HCT116 (cell line): Measurements from ENCODE around the gene METTL13. TPM values are rescaled to one million over a fixed set of nuclear protein-coding genes. Genes with fewer than 3 reads are reported as not detected.

ENCODE experiments used
- ATAC-seq: fragments of 200-7000 bp; cut with Tn5 transposase; 2 replicates; pipeline ENCODE4 v1.9.1; 2020; ENCODE audit warnings: mild to moderate bottlenecking, moderate library complexity
- BruUV-seq: library from RNA; stranded (reverse); fragments of 400-500 nt; replicated peaks from 2 replicates; lab custom pipeline; 2021; lab: Mats Ljungman, UMichigan
- CTCF ChIA-PET: fragments of 300-600 bp; sonication (Branson Sonifier 250); formaldehyde crosslinking; loops from one replicate; lab custom pipeline; 2021; ENCODE audit warnings: antibody characterized with exemption; lab: Charles Lee
- POLR2A ChIA-PET: fragments of 300-600, 350-600 bp; sonication (Branson Sonifier 250); formaldehyde crosslinking; loops from one replicate; lab custom pipeline; 2021; ENCODE audit warnings: antibody characterized with exemption; lab: Charles Lee
- RAD21 ChIA-PET, 2 experiments: fragments of 300-600 bp; sonication (Branson Sonifier 250); formaldehyde crosslinking; loops; one replicate each; lab custom pipeline; 2023; ENCODE audit warnings: low total read pairs in 2 of 2; ENCODE audit not compliant: uncharacterized antibody in 2 of 2, unreplicated experiment in 2 of 2, low non-redundant PET in 1 of 2; lab: Charles Lee
- DNase-seq: peaks from one replicate; pipeline ENCODE4 v3.0.0-alpha.2; 2010; ENCODE audit warnings: low read depth, low spot score
- H2AFZ ChIP-seq: fragments of 200-600 bp; shearing (Covaris generic), sonication (generic); 2 replicates; pipeline ENCODE4 v1.6.1; 2017; ENCODE audit warnings: low read depth, mixed run types, mixed read lengths, antibody characterized with exemption, low read length; ENCODE audit not compliant: poor library complexity, severe bottlenecking
- H3K27ac ChIP-seq: 2 replicates; pipeline ENCODE4 v1.5.1; 2012; ENCODE audit warnings: low read depth, low read length
- H3K27me3 ChIP-seq: fragments of 200-600 bp; sonication (generic); 2 replicates; pipeline ENCODE4 v1.6.1; 2016; ENCODE audit warnings: mixed run types, low read length, mixed read lengths; ENCODE audit not compliant: insufficient read depth
- H3K36me3 ChIP-seq, 2 experiments: fragments of 200-500 bp in 1 of 2; fragments of 200-600 bp in 1 of 2; sonication (Bioruptor generic) in 1 of 2; sonication (generic) in 1 of 2; 2 replicates each; pipeline versions ENCODE4 v1.5.1 to v1.6.1; 2014 to 2016; ENCODE audit warnings: low read length in 2 of 2, inconsistent platforms in 1 of 2, mixed read lengths in 1 of 2, mixed run types in 1 of 2; ENCODE audit not compliant: insufficient read depth in 2 of 2, control insufficient read depth in 1 of 2
- H3K4me1 ChIP-seq, 2 experiments: fragments of 200-600 bp in 1 of 2; sonication (generic) in 1 of 2; 2 replicates each; pipeline versions ENCODE4 v1.5.1 to v1.6.1; 2012 to 2017; ENCODE audit warnings: low read length in 2 of 2, inconsistent platforms in 1 of 2, mild to moderate bottlenecking in 1 of 2, mixed read lengths in 1 of 2, mixed run types in 1 of 2, moderate library complexity in 1 of 2; ENCODE audit not compliant: insufficient read depth in 2 of 2, control insufficient read depth in 1 of 2
- H3K4me2 ChIP-seq: fragments of 200-600 bp; sonication (generic); 2 replicates; pipeline ENCODE4 v1.6.1; 2017; ENCODE audit warnings: mixed run types, low read length, mixed read lengths
- H3K4me3 ChIP-seq, 2 experiments: fragments of 200-600 bp in 1 of 2; sonication (generic) in 1 of 2; replicated peaks in 1 of 2; 2 replicates each; pipeline ENCODE4 v1.5.1; 2011 to 2016; ENCODE audit warnings: low read length in 2 of 2, control low read depth in 1 of 2, low read depth in 1 of 2, mild to moderate bottlenecking in 1 of 2, mixed read lengths in 1 of 2, mixed run types in 1 of 2
- H3K79me2 ChIP-seq: fragments of 200-600 bp; sonication (generic); 2 replicates; pipeline ENCODE4 v1.6.1; 2017; ENCODE audit warnings: mild to moderate bottlenecking, mixed run types, low read length, moderate library complexity, mixed read lengths; ENCODE audit not compliant: insufficient read depth
- H3K9ac ChIP-seq: fragments of 200-600 bp; sonication (generic); 2 replicates; pipeline ENCODE4 v1.6.1; 2016; ENCODE audit warnings: low read length, mixed read lengths
- H3K9me2 ChIP-seq: fragments of 200-600 bp; sonication (generic), shearing (Covaris generic); 2 replicates; pipeline ENCODE4 v1.6.1; 2017; ENCODE audit warnings: mixed run types, mild to moderate bottlenecking, moderate library complexity; ENCODE audit not compliant: insufficient read depth
- H3K9me3 ChIP-seq, 2 experiments: fragments of 200-500 bp in 1 of 2; fragments of 200-600 bp in 1 of 2; sonication (Bioruptor generic) in 1 of 2; sonication (generic) in 1 of 2; 2 replicates each; pipeline ENCODE4 v1.6.1; 2014 to 2017; ENCODE audit warnings: low read length in 2 of 2, mixed read lengths in 2 of 2, inconsistent platforms in 1 of 2, low read depth in 1 of 2, mild to moderate bottlenecking in 1 of 2, mixed run types in 1 of 2, moderate library complexity in 1 of 2; ENCODE audit not compliant: control insufficient read depth in 1 of 2, insufficient read depth in 1 of 2
- H4K20me1 ChIP-seq: fragments of 200-600 bp; sonication (generic), shearing (Covaris generic); 2 replicates; pipeline ENCODE4 v1.6.1; 2017; ENCODE audit warnings: mixed run types, mild to moderate bottlenecking, moderate library complexity; ENCODE audit not compliant: insufficient read depth
- CEBPB ChIP-seq: IDR thresholded peaks from 2 replicates; pipeline ENCODE4 v1.6.1; 2012; ENCODE audit warnings: low read depth
- FOSL1 ChIP-seq: IDR thresholded peaks from 2 replicates; pipeline ENCODE4 v1.6.1; 2012; ENCODE audit warnings: low read depth
- SP1 ChIP-seq: IDR thresholded peaks from 2 replicates; pipeline ENCODE4 v1.6.1; 2012; ENCODE audit warnings: low read depth
- TCF7L2 ChIP-seq: IDR thresholded peaks from 2 replicates; pipeline ENCODE4 v1.7.0; 2011; ENCODE audit warnings: borderline replicate concordance, inconsistent platforms; ENCODE audit not compliant: insufficient read depth, insufficient read length; ENCODE audit errors: extremely low read depth
- ZBTB33 ChIP-seq: IDR thresholded peaks from 2 replicates; pipeline ENCODE4 v1.6.1; 2011; ENCODE audit warnings: mild to moderate bottlenecking, low read length, moderate library complexity; ENCODE audit not compliant: insufficient replicate concordance; ENCODE audit errors: extremely low read depth
- ZNF274 ChIP-seq: fragments of 200-500 bp; sonication (Bioruptor generic); IDR thresholded peaks from 2 replicates; pipeline ENCODE4 v1.6.1; 2014; ENCODE audit warnings: mild to moderate bottlenecking, low read depth, low read length, inconsistent platforms
- intact Hi-C: fragments of 100-400 bp; cut with micrococcal nuclease; formaldehyde crosslinking; loops from 2 replicates; pipeline ENCODE4 v1.10.0; 2022
- total RNA-seq: library from RNA; stranded (reverse); gene quantifications from one replicate; pipeline ENCODE4 v1.2.1, GENCODE V29; 2021; ENCODE audit not compliant: unreplicated experiment
- TF ChIP-seq, protein P1 (sequence below): IDR thresholded peaks from 2 replicates; pipeline ENCODE4 v1.6.1; 2012

The METTL13 gene
- total RNA-seq, 1 experiment from 2014 or later = 33.9 TPM

DNA sequence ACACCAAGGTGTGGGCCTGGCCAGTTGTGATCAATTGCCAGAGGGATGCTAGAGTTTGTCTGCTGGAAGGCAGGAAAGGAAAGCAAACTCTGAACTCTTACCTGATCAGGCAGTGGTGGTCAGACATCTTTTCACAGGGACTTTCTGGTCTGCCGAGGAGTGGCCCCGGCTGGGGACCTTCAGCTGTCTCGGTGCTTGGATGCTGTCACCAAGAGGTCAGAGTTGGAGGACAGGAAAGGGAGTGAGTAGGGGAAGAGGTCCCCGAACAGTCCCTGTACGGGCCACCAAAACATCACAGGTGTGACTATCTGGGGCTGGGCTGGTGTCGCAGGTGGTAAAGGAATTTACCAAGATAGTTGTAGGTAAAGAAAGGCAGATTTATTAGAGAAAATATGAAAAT, 17.7 kb upstream of the METTL13 start:
- ChIA-PET RAD21 (no interaction called here), CTCF (no interaction called here), POLR2A (no interaction called here)
- Histone ChIP-seq H3K4me1 (no peaks in the 10 kb centered on the region), H3K9me3 (no peaks in the 10 kb centered on the region), H3K4me2 (no peak overlapping the region), H2AFZ (no peak overlapping the region), H3K9me2 (no peaks in the 10 kb centered on the region), H4K20me1 (no peaks in the 10 kb centered on the region), H3K4me3 (no peak overlapping the region), H3K36me3 (no peaks in the 10 kb centered on the region), H3K27me3 (no peaks in the 10 kb centered on the region), H3K27ac (no peak overlapping the region), H3K9ac (no peak overlapping the region), H3K79me2 (no peaks in the 10 kb centered on the region)
- TF ChIP-seq TCF7L2 = no peak
- TF ChIP-seq FOSL1 = no peak
- no peak for TF ChIP-seq SP1
- TF ChIP-seq ZNF274 = no peak
- no peak for TF ChIP-seq ZBTB33
- no TSS peak for BruUV-seq
- ATAC-seq (no peak), DNase-seq (no peak)
- intact Hi-C loops = no loop called here

DNA sequence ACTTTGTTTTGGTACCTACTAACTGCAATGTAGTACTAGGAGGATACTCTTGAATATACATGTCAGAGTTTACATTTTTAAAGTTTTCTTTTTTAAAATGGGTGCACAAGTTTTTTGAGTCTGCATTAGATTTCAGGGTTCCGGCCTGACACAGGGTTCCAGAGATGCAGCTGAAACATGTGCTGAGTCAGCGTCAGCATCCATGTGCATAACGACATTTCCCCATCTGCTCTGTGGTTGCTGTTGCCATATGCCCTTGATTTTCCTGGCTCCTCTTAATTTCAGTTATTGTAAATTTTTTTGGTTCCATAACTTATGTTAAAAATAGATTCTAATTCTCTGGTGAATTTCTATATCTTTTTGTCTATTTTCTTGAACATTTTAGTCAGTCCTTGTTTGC, 12.3 kb upstream of the METTL13 start:
- Histone ChIP-seq H3K4me3 (no peak overlapping the region), H4K20me1 (no peaks in the 10 kb centered on the region), H3K4me2 (no peak overlapping the region), H3K79me2 (no peaks in the 10 kb centered on the region), H3K27ac (no peak overlapping the region), H3K27me3 (no peaks in the 10 kb centered on the region), H3K9ac (no peak overlapping the region), H3K9me2 (no peaks in the 10 kb centered on the region), H3K4me1 (no peaks in the 10 kb centered on the region), H3K36me3 (no peaks in the 10 kb centered on the region), H2AFZ (peak overlapping the region; percentile 22), H3K9me3 (no peaks in the 10 kb centered on the region)
- ATAC-seq = no peak
- ChIA-PET RAD21 (no interaction called here), POLR2A (no interaction called here), CTCF (no interaction called here)
- DNase-seq = no peak
- intact Hi-C loops = no loop called here
- no TSS peak for BruUV-seq
- TF ChIP-seq, protein P1, sequence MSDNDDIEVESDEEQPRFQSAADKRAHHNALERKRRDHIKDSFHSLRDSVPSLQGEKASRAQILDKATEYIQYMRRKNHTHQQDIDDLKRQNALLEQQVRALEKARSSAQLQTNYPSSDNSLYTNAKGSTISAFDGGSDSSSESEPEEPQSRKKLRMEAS = no peak
- TF ChIP-seq CEBPB = no peak
